ENCODE results near the gene LIX1L. TPM values are rescaled to one million over a fixed set of nuclear protein-coding genes. Genes with fewer than 3 reads are reported as not detected.

LIX1L gene
- total and polyA plus RNA-seq, 2 of the 13 experiments (the other 11 are each of a cell fraction or from before 2014, with no cell fraction given): 8.1 to 24.9 TPM

DNA sequence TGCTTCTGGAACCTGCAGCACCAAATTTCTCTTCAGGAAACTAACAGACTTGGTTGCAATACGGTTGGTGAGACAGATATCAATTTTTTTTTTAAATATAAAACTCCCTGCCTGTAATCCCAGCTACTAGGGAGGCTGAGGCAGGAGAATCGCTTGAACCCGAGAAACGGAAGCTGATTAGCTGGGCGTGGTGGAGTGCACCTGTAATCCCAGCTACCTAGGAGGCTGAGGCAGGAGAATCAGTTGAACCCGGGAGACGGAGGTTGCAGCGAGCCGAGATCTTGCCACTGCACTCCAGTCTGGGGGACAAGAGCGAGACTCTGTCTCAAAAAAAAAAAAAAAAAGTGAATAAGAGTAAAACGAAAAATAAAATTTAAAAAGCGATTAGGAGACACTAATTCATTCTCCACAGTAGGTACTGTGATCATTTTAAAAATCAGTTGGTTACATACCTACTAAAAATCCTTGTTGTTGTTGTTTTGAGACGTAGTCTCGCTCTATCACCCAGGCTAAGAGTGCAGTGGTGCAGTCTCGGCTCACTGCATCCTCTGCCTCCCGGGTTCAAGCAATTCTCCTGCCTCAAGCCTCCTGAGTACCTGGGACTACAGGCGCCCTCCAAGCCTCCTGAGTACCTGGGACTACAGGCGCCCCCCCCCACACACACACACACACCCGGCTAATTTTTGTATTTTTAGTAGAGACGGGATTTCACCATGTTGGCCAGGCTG lies 29.7 kb downstream of the LIX1L start (continued):
- TF ChIP-seq, protein P1, sequence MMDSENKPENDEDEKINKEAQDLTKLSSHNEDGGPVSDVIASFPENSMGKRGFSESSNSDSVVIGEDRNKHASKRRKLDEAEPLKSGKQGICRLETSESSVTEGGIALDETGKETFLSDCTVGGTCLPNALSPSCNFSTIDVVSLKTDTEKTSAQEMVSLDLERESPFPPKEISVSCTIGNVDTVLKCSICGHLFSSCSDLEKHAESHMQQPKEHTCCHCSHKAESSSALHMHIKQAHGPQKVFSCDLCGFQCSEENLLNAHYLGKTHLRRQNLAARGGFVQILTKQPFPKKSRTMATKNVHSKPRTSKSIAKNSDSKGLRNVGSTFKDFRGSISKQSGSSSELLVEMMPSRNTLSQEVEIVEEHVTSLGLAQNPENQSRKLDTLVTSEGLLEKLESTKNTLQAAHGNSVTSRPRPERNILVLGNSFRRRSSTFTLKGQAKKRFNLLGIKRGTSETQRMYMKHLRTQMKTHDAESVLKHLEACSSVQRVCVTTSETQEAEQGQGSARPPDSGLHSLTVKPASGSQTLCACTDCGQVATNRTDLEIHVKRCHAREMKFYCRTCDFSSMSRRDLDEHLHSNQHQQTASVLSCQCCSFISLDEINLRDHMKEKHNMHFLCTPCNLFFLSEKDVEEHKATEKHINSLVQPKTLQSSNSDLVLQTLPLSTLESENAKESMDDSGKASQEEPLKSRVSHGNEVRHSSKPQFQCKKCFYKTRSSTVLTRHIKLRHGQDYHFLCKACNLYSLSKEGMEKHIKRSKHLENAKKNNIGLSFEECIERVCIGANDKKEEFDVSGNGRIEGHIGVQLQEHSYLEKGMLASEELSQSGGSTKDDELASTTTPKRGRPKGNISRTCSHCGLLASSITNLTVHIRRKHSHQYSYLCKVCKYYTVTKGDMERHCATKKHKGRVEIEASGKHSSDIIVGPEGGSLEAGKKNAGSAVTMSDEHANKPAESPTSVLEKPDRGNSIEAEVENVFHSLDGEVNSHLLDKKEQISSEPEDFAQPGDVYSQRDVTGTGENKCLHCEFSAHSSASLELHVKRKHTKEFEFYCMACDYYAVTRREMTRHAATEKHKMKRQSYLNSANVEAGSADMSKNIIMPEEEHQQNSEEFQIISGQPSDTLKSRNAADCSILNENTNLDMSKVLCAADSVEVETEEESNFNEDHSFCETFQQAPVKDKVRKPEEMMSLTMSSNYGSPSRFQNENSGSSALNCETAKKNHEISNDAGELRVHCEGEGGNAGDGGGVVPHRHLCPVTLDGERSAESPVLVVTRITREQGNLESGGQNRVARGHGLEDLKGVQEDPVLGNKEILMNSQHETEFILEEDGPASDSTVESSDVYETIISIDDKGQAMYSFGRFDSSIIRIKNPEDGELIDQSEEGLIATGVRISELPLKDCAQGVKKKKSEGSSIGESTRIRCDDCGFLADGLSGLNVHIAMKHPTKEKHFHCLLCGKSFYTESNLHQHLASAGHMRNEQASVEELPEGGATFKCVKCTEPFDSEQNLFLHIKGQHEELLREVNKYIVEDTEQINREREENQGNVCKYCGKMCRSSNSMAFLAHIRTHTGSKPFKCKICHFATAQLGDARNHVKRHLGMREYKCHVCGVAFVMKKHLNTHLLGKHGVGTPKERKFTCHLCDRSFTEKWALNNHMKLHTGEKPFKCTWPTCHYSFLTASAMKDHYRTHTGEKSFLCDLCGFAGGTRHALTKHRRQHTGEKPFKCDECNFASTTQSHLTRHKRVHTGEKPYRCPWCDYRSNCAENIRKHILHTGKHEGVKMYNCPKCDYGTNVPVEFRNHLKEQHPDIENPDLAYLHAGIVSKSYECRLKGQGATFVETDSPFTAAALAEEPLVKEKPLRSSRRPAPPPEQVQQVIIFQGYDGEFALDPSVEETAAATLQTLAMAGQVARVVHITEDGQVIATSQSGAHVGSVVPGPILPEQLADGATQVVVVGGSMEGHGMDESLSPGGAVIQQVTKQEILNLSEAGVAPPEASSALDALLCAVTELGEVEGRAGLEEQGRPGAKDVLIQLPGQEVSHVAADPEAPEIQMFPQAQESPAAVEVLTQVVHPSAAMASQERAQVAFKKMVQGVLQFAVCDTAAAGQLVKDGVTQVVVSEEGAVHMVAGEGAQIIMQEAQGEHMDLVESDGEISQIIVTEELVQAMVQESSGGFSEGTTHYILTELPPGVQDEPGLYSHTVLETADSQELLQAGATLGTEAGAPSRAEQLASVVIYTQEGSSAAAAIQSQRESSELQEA (CRISPR knock-in tag; IDR thresholded peaks at IDR 0.05; ENCODE audit: not compliant biosample characterization): no peak
- TF ChIP-seq ZNF841 (CRISPR knock-in tag; IDR thresholded peaks at IDR 0.05; ENCODE audit: borderline replicate concordance) (no peak), ZNF101 (CRISPR knock-in tag; IDR thresholded peaks at IDR 0.05; ENCODE audit: borderline replicate concordance, low read depth) (no peak), ZNF460 (CRISPR knock-in tag; IDR thresholded peaks at IDR 0.05; ENCODE audit: borderline replicate concordance) (peak; percentile 71; the same call in 1 of the 2 replicates), SOX5 (CRISPR knock-in tag; IDR thresholded peaks at IDR 0.05; ENCODE audit: borderline replicate concordance) (no peak), ZNF232 (CRISPR knock-in tag; IDR thresholded peaks at IDR 0.05; ENCODE audit: borderline replicate concordance) (0 out of 2 replicates have a peak, but pooled peaks have one; percentile 30), ZNF160 (CRISPR knock-in tag; IDR thresholded peaks at IDR 0.05) (no peak), SAFB2 (CRISPR knock-in tag; IDR thresholded peaks at IDR 0.05; ENCODE audit: borderline replicate concordance, low read depth) (no peak), HCFC1 (IDR thresholded peaks at IDR 0.05; ENCODE audit: low read depth, low read length) (no peak)
- TF ChIP-seq, protein P2, sequence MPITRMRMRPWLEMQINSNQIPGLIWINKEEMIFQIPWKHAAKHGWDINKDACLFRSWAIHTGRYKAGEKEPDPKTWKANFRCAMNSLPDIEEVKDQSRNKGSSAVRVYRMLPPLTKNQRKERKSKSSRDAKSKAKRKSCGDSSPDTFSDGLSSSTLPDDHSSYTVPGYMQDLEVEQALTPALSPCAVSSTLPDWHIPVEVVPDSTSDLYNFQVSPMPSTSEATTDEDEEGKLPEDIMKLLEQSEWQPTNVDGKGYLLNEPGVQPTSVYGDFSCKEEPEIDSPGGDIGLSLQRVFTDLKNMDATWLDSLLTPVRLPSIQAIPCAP (CRISPR knock-in tag; IDR thresholded peaks at IDR 0.05; ENCODE audit: low read depth): no peak
- TF ChIP-seq, protein P3, sequence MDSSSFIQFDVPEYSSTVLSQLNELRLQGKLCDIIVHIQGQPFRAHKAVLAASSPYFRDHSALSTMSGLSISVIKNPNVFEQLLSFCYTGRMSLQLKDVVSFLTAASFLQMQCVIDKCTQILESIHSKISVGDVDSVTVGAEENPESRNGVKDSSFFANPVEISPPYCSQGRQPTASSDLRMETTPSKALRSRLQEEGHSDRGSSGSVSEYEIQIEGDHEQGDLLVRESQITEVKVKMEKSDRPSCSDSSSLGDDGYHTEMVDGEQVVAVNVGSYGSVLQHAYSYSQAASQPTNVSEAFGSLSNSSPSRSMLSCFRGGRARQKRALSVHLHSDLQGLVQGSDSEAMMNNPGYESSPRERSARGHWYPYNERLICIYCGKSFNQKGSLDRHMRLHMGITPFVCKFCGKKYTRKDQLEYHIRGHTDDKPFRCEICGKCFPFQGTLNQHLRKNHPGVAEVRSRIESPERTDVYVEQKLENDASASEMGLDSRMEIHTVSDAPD (CRISPR knock-in tag; IDR thresholded peaks at IDR 0.05): no peak
- TF ChIP-seq, protein P4, sequence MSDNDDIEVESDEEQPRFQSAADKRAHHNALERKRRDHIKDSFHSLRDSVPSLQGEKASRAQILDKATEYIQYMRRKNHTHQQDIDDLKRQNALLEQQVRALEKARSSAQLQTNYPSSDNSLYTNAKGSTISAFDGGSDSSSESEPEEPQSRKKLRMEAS (IDR thresholded peaks at IDR 0.05): no peak
- TF ChIP-seq, protein P5, sequence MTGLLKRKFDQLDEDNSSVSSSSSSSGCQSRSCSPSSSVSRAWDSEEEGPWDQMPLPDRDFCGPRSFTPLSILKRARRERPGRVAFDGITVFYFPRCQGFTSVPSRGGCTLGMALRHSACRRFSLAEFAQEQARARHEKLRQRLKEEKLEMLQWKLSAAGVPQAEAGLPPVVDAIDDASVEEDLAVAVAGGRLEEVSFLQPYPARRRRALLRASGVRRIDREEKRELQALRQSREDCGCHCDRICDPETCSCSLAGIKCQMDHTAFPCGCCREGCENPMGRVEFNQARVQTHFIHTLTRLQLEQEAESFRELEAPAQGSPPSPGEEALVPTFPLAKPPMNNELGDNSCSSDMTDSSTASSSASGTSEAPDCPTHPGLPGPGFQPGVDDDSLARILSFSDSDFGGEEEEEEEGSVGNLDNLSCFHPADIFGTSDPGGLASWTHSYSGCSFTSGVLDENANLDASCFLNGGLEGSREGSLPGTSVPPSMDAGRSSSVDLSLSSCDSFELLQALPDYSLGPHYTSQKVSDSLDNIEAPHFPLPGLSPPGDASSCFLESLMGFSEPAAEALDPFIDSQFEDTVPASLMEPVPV (CRISPR knock-in tag; IDR thresholded peaks at IDR 0.05): no peak

Measured in HepG2 (cell line).